Left cardiac atrium (tissue), 4 donors: ENCODE data around the gene RNF123. TPM values are rescaled to one million over a fixed set of nuclear protein-coding genes. Genes with fewer than 3 reads are reported as not detected.
A peak's percentile ranks its signal among the peaks of the same experiment; 100 is the strongest.
"Not testable (repeated sequence)": the region's sequence is repeated elsewhere in the genome, so short reads cannot be mapped to it uniquely, and the experiment has no call there.

Source experiments
- ATAC-seq, 2 donors: fragments of 200-7000 bp; cut with Tn5 transposase; one replicate each; pipeline ENCODE4 v1.9.1; 2020; ENCODE audit warnings: mild to moderate bottlenecking in 2 of 2, moderate library complexity in 2 of 2
- DNase-seq: peaks from one replicate; pipeline ENCODE4 v3.0.0-alpha.2; 2020
- intact Hi-C, 2 donors: fragments of 100-400 bp; cut with DNase I; formaldehyde crosslinking; loops; one replicate each; pipeline versions ENCODE4 v1.14.1 to v1.15.1; 2022 to 2023
- total RNA-seq, 2 donors: library from RNA; stranded (reverse); fragmentation: NEBNext Ultra II Directional; extraction: Animal tissue kit (Norgen Biotek cat#: 25700); gene quantifications; one replicate each; pipeline ENCODE4 v1.2.1, GENCODE V29; 2021
- donor health status: DM: no; HTN: yes; CAD: no.
- donor health status: DM: no; HTN: yes; CAD: no; lungs with severe emphysema.
- donor health status: DM: yes; HTN: yes; CAD: no.
- donor health status: Dilated cardiomyopathy.

Gene RNF123
- total RNA-seq, 2 donors from 2014 or later: 39.2 to 44.8 TPM

DNA sequence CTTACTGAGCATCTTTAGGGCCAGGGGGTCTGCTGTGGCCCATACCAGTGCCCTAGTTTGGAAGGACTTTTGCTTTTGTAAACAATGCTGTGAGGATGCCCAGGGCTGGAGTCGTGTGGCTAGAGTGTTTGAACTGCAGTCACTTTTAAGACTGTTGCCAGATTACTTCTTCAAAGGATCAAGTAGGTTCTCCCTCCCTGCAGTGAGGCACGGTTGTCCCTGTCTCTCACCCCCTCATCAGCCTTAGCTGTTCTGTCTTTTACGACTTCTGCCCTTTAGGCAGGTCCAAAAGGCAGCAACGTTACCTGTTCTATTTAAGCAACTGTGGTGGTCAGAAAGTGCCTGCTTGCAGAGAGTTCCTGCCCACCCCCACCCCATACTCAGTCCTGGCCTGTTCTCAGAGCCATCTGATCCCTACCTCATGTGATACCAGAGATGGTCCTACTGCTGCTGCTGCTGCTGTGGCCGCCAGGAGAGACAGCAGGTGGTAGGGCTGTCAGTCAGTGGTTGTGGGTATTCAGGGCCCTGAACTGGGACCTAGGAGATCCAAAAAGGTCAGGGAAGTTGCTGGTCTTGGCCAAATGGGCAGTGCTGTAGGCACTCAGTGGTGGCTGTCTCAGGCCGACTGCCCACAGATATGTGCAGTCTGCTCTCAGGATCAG is 5.2 kb downstream of the RNF123 start:
- ATAC-seq, intact Hi-C loops, DNase-seq: not testable (repeated sequence)

DNA sequence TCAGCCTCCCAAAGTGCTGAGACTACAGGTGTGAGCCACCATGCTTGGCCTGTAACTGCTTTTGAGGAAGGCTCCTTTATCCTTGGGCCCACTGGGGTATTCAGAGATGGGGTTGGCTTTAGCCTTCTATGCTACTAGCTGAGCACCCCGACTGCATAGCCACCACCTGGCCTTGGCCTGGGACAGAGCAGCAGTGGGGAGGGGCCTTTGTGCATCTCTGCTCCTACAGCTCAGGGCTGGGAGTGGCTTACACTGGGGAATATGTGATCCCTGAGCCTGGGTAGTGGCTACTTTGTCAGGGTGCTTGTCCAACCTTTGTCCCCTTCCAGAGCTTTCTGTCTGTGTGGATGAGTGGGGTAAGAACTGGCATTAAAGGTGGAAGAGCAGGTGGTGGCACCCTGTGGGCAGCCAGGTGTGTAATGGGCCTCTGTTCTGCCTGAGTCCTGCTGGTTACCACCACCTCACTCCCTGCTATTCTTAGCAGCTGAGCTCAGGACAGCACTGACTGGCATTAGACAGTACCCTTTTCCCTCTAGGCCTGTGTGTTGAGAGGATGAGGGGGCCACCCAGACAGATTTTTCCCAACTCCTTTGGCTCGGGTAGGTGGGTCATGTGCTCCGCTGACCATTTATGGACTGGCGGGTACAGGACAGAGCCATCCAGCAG is 6.1 kb downstream of the RNF123 start:
- DNase-seq, intact Hi-C loops: not testable (repeated sequence)

DNA sequence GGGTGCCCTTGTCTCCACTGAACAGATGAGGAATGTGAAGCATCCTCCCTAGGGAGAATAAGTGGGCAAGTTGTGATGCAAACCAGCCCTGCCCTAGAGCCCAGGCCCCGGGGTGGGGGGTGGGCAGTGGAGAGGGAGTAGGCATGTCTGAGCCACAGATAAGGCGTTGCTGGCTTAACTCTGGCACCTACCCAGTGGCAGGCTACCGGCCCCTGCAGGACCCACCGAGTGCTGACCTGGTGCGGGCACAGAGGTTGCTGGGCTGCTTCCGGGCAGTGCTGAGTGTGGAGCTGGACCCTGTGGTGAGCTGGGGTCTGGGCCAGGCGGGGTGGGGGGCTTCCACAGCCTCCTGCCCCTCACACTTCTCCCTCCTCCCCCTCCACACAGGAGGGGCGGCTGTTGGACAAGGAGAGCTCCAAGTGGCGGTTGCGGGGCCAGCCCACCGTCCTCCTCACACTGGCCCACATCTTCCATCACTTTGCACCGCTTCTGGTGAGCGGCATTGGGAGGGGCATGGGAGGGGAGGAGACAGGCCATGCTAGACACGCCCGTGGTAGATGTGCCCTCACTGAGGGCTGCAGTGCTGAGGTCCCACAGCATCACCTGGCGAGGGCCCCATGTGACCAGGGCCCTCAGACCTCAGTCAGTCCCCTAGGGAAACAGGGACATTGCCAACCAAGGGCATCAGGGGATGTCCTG is 10.1 kb downstream of the RNF123 start:
- no peak for DNase-seq
- intact Hi-C loops: no loop called here
- peak; percentile 24 to 37 for ATAC-seq

More for the DNA sequence above, 6.1 kb downstream of the RNF123 start:
- peak; percentile 19 to 40 for ATAC-seq

DNA sequence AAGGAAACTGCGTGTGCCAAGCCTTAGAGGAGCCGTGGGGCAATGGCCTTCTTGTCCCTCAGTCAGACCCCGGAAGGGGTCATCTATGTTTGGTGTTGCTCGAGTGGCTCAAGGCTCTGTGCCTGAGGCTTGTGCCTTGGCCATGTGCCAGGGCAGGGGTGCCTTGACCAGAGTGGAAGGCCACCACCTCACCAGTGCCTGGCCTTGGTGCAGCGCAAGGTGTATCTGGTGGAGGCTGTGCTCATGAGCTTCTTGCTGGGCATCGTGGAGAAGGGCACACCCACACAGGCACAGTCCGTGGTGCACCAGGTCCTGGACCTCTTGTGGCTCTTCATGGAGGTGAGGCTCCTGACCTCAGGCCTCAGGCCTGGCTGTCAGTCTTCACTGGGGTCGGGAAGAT is 10.7 kb downstream of the RNF123 start:
- no peak for DNase-seq
- intact Hi-C loops: no loop called here

DNA sequence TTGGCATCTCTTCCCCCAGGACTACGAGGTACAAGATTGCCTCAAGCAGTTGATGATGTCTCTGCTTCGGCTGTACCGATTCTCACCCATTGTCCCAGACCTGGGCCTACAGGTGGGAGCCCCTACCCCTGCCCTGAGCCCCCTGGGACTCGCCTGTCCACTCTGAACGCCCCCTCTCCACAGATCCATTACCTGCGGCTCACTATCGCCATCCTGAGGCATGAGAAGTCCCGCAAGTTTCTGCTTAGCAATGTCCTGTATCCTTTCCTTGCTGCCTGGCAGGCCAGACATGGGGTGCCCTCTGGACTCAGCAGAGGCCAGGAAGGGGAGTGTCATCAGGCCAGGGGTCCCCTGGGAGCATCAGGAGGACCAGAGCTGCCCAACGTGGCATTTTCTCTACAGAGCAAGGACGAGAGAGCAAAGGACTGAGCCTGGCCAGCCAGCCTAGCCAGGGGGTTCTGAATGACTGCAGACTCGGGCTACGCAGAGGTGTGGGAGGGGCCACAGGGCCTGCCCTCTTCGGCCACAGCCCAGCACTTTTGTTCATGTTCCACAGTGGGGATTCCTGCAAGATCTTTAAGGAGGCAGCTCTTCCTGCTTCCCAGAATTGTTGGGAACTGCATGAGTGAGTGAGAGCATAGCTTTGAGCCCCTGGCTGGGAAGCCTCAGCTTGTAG is 11.2 kb downstream of the RNF123 start:
- intact Hi-C loops: no loop called here
- DNase-seq (no peak), ATAC-seq (no peak)

More for the DNA sequence above, 10.7 kb downstream of the RNF123 start:
- no peak for ATAC-seq

DNA sequence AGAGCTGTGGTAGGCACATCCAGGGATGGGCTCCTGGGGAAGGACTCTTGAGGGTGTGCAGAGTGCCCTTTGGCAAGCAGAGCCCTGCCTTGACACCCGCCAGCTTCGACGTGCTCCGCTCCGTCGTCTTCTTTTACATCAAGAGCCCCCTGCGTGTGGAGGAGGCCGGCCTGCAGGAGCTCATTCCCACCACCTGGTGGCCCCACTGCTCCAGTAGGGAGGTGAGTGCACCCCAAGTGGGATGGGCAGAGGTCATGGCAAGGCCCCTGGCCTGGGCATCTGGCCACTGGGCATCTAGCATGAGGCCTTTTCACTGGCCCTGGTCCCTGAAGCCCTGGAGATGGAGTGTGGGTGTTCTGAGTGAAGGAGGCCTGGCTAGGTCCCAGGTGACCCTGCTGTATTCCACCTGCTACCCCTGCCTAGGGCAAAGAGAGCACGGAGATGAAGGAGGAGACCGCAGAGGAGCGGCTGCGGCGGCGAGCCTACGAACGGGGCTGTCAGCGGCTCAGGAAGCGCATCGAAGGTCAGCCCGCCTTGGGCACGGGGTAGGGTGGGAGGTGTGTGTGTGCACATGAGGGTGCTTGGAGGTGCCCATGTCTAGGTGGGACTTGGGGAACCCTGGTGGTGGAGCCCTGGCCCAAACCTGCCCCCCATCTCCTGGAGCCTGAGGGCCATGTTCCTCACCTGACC is 12.2 kb downstream of the RNF123 start:
- ATAC-seq (no peak), DNase-seq (no peak)
- intact Hi-C loops: no loop called here

DNA sequence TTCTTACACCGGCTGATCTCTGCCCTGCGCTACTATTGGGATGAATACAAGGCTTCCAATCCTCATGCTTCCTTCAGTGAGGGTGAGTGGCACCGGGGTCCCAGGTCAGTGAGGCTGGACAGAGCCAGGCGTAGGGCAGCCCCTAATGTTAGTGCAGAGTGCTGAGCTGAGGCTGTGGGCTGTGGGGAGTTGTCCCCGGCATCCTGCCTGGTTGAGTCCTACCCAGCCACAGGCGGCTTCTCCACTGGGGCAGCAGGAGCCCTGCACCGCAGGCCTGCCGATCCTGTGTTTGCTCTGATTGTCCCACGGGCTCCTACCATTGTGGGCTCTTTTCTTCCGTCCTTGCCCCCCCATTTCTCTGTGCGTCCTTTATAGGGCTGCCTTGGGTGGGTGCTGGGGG is 13.3 kb downstream of the RNF123 start:
- intact Hi-C loops: no loop called here
- ATAC-seq (no peak), DNase-seq (no peak)

DNA sequence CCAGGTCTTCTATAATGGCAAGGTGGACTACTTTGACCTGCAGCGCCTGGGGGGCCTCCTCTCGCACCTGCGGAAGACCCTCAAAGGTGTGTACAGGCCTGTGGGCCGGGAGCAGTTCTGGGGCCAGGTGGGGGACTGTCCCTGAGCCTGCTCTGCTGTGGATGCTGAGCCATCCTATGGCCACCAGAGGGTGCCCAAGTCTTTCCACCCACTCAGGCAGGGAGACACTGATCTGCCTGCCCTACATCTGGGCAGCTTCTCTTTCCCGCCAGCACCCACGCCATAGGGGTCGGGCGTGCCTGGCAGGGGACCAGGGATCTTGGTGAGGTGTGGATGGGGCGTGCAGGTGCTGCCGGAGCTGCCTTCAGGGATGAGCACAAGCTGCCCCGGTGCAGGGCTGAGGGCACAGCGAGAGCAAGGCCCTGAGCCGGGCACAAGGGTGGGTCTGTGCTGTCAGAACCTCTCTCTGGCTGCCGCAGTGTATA is 14.1 kb downstream of the RNF123 start:
- ATAC-seq: peak; percentile 72 to 76
- DNase-seq: peak; percentile 58
- intact Hi-C loops: no loop called here

DNA sequence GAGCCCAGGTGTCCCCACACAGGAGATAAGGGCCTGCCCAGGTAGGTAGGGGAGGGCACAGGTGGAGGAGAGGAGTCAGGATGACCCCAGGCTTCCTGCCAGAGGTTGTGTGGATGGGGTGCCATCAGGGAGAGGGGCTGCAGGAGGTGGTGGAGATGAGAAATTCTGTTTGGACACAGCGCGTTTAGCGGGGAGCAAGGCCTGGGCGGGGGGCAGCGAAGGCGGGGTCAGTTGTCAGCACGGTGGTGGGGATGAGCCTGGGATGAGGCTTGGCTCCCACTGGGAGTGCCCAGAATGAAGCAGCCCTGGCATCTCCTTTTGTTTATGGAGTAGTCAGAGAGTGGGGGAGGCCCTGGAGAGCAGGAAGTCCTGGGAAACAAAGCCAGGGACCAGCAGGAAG is 14.6 kb downstream of the RNF123 start:
- no peak for DNase-seq
- intact Hi-C loops: no loop called here

DNA sequence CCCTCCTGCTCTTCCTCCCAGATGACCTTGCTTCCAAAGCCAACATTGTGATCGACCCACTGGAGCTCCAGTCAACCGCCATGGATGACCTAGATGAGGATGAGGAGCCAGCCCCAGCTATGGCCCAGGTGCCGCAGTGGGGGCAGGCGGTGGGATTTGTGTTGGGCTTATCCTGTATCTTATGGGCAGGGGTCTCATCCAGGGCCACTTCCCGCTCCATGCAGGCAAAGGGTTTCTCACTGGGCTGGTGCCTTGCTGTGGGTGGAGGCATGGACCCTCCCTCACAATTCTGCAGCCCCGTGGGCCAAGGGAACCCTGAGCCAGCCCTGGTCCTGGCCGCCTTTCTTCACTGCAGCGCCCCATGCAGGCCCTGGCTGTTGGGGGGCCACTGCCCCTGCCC is 15.3 kb downstream of the RNF123 start:
- ATAC-seq (no peak), DNase-seq (no peak)
- intact Hi-C loops: no loop called here

More for the DNA sequence above, 14.6 kb downstream of the RNF123 start:
- ATAC-seq: no peak

DNA sequence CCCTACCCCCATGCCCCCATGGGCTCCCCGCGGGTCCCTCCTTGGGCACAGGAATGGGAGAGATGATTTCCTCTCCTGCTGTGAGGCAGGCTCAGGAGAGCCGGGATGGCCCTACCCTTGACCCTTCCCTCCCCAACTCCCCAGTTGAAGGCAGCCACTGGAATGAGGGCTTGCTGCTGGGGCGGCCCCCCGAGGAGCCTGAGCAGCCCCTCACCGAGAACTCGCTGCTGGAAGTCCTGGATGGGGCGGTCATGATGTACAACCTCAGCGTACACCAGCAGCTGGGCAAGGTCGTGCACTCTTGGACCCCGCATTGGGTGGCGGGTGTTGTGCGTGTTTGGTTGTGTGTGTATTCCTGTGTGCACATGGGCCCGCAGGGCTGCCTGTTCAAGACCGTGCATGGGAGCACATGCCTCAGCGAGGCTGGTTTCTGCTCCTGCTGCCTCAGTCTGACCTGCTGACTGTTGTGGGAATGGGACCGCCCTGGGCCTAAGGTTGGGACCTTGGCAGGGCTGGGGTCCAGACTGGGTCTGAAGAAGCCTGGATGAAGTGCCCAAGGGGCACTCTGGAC is 16.1 kb downstream of the RNF123 start:
- intact Hi-C loops: no loop called here
- ATAC-seq (no peak), DNase-seq (no peak)

DNA sequence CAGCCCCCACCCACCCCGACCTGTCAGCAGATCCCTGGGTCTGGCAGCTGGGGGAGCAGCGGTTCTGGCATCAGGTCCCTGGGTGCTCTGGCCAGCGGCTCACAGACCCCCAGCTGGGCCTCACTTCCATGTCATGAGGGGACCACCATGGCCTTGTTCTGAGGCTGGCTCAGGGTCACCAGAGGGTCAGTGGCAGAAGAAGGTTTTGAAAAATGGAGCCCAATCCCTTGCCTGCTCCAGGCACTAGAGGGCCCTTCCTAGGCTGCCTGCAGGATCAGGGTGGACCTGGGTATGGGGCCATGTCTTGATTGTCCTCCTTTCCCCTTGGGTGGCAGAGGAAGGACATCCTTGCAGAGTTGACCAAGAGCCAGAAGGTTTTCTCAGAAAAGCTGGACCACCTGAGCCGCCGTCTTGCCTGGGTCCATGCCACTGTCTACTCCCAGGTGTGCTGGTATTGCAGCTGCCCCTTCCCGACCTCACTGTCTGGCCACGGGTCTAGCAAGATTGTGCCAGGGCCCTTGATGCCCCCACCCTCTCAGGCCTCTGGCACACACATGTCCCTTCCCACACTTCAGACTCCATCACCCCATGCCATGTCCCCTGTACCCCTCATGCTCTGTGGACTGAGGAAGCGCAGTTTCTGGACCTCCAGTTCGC is 17.2 kb downstream of the RNF123 start:
- no peak for ATAC-seq
- intact Hi-C loops: no loop called here
- peak; percentile 17 for DNase-seq

DNA sequence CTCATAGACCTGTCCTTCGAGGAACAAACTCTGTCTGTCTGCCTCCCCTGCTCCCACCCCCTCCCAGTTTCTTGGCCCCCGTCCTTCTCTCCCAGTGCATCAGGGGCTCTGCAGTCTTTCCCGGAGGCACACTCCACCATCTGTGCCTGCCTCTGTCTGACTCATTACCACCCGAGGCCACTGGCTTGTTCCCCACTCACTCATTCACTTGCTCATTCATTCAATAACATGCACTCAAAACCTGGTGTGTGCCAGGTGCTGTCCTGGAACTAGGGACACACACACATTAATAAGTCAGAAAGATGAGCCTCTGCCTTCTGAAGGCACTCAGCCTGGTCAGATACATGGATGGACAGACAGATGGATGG is 17.7 kb downstream of the RNF123 start:
- ATAC-seq (no peak), DNase-seq (no peak)
- intact Hi-C loops: no loop called here

DNA sequence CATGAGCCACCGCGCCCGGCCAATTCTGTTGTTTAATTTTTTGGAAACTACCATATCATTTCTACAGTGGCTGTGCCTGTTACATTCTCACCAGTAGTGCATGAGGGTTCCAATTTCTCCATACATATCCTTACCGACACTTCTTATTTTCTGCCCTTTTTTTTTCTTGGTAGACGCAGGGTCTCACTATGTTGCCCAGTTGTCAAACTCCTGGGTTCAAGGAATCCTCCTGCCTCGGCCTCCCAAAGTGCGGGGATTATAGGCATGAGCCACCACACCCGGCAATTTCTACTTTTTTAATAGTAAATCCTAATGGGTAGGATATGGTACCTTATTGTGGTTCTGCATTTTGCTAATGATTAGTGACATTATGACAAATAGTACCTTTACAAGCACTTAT is 20.5 kb downstream of the RNF123 start:
- intact Hi-C loops: no loop called here
- DNase-seq: no peak
- no peak for ATAC-seq

DNA sequence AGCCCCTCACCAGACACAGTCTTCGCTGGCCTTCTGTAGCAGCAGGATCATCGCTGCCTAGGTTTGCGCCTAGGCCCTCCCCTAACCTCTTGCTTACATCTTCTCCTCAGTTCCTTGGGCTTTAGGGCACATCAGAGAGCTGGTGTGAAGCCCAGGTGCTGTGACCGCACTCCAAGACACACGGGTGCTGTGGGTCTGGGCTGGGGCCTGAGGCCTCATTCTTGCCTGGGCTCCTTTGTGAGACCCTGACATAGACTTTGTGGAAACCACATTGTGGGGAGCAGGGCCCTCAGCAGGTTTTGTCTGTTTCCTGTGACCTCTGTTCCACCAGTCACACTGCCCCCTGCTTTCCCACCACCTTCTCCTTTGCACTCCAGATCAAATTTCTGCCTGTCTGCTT is 22.1 kb downstream of the RNF123 start:
- ATAC-seq (no peak), DNase-seq (no peak)
- intact Hi-C loops: no loop called here

DNA sequence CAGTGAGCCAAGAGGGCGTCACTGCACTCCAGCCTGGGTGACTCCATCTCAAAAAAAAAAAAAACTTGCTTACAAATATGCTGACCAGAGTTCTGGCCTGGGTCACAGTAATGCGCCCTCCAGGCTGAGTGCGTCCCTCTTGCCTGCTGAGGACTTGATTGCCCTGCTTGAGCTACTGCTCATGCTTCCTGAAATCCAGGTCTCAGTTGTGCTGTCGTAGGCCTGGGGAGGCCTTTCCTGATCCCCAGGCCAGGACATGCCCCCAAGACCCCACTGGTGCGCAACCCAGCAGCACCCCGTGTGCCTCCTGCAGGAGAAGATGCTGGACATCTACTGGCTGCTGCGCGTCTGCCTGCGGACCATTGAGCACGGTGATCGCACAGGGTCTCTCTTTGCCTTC is 22.8 kb downstream of the RNF123 start:
- intact Hi-C loops: no loop called here
- DNase-seq (no peak), ATAC-seq (no peak)

DNA sequence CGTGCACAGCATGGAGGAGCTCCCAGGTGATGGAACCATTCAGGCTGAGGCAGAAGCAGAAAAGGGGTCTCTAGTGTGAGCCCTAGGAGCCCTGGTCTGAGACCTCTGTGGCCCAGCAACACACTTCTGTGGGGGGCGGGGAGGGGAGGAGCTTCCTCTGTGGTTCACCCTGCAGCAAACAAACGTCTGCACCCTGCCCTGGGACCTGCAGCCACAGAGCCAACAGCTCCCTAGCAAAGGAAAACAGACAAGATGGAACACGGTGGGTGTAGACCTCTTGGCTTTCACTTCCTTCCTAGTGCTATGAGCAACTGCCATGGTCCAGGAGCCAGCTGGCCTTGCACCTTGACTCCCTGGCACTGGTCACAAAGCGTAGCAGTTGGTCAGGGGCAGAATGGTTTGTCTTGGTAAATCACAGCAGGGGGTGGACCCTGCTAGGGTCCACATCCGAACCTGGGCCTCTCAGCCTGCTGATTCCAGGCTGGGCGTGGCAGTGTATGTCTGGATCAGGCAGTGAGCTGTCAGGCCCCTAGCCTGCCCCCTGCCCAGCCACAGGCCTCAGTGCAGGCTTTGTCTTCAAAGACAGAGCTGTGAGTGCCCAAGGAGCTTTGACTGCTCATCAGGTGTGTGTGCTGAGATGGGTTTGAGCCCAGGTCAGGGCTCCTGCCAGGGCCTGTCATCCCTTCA is 23.4 kb downstream of the RNF123 start:
- intact Hi-C loops: no loop called here
- no peak for ATAC-seq
- DNase-seq: no peak
